T-helper 9 cell (primary cell): ENCODE measurements around the gene SCG5.

Experiments
- DNase-seq: peaks from one replicate; pipeline ENCODE4 v3.0.0-alpha.2; 2020

Gene SCG5

DNA sequence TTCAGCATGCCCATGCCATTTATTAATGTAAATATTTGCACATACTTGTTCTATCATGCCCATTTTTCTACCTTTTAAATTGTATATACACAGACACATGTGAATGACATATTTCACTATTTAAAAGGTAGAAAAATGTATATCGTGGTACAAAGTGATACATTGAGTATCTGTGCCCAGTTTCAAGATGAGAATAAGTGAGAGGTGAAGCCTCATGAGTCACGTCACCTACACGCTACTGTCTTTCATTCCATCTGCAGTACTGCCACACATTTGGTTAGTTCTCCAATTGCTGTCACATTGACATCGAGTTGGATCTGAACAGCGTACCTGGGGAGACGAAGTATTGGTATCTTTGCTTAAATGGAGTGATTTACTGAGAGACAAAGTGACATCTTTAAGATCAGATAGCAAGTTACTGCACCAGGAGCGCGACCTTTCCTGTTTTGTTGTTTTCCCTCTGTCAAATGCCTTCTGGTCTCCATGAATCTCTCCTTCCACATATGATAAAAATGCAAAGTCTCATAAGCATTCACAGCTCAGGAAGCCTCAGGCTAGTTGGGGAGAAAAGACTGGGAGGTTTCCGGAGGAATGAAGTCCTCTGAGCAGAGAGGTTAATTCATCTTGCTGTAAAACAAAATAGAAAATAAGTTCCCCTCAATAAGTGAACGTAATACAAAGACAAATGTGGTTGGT lies 88.3 kb downstream of the SCG5 start:
- DNase-seq = no peak

DNA sequence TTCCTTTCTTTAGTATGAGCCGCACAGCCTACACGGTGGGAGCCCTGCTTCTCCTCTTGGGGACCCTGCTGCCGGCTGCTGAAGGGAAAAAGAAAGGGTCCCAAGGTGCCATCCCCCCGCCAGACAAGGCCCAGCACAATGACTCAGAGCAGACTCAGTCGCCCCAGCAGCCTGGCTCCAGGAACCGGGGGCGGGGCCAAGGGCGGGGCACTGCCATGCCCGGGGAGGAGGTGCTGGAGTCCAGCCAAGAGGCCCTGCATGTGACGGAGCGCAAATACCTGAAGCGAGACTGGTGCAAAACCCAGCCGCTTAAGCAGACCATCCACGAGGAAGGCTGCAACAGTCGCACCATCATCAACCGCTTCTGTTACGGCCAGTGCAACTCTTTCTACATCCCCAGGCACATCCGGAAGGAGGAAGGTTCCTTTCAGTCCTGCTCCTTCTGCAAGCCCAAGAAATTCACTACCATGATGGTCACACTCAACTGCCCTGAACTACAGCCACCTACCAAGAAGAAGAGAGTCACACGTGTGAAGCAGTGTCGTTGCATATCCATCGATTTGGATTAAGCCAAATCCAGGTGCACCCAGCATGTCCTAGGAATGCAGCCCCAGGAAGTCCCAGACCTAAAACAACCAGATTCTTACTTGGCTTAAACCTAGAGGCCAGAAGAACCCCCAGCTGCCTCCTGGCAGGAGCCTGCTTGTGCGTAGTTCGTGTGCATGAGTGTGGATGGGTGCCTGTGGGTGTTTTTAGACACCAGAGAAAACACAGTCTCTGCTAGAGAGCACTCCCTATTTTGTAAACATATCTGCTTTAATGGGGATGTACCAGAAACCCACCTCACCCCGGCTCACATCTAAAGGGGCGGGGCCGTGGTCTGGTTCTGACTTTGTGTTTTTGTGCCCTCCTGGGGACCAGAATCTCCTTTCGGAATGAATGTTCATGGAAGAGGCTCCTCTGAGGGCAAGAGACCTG lies 89.5 kb downstream of the SCG5 start:
- DNase-seq = no peak

DNA sequence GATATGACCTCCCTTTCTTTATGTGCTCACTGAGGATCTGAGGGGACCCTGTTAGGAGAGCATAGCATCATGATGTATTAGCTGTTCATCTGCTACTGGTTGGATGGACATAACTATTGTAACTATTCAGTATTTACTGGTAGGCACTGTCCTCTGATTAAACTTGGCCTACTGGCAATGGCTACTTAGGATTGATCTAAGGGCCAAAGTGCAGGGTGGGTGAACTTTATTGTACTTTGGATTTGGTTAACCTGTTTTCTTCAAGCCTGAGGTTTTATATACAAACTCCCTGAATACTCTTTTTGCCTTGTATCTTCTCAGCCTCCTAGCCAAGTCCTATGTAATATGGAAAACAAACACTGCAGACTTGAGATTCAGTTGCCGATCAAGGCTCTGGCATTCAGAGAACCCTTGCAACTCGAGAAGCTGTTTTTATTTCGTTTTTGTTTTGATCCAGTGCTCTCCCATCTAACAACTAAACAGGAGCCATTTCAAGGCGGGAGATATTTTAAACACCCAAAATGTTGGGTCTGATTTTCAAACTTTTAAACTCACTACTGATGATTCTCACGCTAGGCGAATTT lies 91.2 kb downstream of the SCG5 start:
- no peak for DNase-seq

DNA sequence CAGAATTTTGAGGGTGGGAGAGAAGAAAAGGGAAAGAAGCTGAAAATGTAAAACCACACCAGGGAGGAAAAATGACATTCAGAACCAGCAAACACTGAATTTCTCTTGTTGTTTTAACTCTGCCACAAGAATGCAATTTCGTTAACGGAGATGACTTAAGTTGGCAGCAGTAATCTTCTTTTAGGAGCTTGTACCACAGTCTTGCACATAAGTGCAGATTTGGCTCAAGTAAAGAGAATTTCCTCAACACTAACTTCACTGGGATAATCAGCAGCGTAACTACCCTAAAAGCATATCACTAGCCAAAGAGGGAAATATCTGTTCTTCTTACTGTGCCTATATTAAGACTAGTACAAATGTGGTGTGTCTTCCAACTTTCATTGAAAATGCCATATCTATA lies 91.8 kb downstream of the SCG5 start:
- DNase-seq = no peak

DNA sequence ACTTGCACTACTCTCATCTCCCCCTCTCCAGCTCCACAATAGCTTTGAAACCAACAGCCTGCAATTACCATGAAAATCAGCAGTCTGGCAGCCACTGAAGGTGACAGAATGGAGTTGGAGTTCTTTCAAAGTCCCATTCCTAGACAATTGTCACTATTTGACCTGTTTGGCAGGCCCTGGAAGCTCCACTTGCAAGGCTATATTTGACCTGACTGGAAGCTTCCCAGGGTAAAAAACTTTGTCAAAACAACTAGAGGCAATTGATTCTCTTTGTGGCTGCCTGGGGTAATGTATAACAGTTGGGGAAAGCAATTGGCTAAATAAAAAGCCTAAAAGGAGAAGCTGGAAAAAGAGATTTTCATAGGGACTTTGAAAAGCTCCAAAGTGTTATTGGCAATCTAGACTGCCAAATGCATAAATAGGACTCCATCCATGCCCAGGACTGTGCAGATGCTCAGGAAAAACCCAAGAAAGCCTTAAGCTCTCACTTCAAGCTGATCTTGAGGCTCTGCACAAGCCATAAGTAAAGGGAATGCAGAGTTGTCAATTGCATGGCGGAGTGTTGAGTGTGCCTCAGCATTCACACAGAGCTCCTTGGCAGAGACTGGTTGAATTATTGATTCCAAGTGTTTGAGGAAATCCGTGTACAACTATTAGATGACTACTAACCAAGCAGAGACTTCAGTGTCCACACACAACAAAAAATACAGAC lies 94.6 kb downstream of the SCG5 start:
- DNase-seq = no peak

DNA sequence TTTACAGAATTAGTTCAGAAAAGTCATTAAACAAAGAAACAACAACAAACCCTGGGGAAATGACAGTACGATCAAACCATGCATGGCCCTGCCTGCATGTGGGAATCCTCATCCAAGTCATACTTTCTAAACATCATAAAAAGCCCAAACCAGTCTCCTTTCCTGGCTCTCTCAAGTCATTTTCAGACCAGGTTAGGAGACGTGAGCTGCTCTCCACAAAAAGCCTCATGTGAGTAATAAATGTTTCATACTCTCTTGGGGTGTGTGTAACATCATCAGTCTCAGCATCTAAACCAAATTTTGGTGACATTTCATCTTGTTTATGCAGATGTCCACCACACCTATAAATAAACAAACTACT lies 95.2 kb downstream of the SCG5 start:
- no peak for DNase-seq

DNA sequence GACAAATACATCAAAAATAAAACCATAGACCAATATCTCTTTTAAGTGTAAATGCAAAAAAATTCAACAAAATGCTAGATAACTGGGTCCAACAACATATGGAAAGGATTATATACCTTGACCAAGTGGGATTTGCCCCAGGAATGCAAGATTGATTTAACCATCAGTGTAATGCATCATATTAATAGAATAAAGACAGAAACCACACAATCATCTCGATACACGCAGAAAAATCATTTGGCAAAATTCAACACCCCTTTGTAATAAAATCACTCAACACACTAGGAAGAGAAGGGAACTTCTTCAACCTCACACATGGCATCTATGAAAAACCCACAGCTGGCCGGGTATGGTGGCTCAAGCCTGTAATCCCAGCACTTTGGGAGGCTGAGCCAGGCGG lies 95.8 kb downstream of the SCG5 start:
- no peak for DNase-seq

DNA sequence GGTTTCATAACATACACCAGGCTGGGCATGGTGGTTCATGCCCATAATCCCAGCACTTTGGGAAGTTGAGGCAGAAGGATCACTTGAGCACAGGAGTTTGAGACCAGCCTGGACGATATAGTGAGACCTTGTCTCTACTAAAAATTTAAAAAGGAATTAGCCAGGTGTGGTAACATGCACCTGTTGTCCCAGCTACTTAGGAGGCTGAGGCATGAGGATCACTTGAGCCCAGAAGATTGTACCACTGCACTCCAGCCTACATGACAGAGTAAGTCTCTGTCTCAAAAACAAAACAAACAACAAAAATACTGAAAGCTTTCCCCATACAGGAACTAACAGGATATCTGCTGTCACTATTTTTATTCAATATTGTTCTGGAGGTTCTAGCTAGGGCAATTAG lies 97.2 kb downstream of the SCG5 start:
- DNase-seq = no peak

DNA sequence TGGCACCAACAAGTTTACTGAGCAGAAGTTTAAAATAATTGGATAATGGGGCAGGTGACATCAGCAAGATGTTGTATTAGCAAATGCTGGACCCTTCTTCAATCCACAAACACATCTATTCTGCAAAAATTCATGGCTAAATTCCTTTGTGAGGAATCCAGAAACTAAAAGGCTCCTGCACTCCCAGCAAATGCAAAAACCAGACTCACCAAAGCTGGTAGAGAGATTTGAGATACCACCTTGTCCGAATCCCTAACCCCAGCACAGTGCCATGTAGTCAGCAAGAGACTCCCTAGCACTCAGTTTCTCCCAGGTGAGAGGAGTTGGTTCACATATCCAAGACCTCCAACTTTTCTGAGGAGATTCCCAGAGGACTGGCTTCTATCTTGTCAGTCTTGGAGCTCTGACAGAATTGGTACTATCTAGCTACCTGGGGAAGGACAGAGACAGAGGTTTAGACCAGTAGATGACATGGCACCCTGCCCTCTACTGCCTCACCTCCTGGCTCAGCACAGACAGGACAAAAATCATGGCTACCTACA lies 98.1 kb downstream of the SCG5 start:
- DNase-seq = no peak

DNA sequence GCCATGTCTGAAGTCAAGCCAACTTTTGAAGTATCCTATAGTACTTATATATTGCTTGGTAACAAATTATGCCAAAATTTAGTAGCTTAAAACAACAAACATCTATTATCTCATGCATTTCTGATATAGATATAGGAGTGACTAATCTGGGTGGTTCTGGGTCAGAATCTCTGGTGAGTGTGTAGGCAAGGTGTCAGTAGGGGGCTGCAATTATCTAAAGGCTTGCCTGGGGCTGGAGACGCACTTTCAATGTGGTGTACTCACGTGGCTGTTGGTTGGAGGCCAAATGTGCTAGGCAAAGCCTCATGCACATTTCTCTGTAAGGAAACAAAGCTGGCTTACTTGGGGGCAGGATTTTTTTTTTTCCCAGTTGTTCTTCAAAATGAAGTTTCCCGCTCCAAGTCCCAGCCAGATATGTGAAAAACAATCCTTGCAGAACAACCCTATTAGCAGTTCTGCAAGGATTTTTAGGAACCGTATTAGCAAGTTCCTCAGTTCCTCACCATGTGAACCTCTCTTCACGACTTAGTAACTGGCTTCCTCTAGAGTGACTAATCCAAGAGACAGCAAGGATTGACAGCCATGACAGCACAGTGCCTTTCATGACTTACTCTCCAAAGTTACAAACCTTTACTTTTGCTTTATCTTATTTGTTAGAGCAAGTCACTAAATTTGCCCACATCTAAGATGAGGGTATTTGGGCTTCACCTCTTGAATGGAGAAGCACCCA lies 102.1 kb downstream of the SCG5 start:
- no peak for DNase-seq

DNA sequence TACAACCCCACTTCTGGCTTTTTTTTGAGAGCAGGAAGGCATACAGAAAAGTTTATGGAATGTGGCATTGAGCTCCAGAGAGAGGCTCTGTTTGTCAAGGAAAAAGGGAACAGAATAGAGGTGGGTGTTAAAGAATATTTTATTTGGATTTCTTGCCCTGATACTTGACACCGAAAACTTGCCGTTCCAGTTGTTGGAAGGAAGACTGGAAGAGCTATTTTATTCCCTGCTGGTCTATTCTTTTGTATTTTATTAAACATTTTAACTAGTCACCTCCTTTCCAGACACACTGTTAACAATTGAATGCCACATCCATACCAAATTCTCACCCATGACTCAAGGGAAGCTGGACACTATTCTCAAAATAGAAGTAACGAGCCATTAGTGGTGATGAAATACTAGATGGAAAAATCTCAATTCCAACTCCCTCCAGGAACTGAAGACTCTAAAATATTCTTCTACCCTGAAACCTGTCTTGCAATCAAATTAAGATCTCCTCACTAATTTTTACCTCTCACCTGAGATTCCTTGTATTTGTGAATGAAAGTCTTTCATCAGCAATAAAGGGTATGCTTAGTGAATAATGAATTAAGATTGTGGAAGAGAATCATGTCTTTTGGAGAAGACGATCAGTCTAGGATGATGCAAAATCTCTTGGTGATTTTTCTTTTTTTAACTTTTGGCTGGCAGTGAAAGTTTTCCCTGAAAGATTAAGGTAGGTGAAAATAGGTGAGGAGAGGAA lies 104.8 kb downstream of the SCG5 start:
- no peak for DNase-seq
